ENCODE data around the gene ARHGAP24.

ARHGAP24 gene

DNA sequence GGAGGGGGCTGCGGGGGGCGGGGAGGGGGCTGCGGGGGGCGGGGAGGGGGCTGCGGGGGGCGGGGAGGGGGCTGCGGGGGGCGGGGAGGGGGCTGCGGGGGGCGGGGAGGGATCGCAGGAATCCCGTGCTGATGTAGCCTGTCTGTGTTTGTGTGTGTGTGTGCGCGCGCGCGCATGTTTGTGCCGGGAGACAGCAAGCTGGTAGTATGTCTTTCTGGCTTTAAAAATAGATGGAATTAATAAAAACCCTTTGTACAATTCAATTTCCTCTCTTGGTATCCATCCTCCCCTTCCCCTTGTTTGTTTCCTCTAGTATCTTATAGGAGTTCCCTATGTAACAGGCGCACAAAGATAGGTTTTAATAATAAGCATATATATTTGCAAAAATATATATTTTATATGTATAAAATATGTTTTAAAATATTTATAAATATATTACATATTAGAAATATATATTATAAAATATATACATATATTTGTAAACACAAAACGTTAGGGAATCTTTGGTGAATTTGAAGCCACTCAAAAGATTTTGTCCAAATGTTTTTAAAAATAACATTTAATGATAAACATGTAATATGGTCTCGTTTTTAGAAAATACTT lies 782 bp downstream of the ARHGAP24 start:
- no peaks in the 10 kb centered on the region for H3K9me3 ChIP-seq
- peak overlapping the region; percentile 78 to 82 for H3K4me3 ChIP-seq (ENCODE audit: low read depth in 1 of 2, low read length in 1 of 2)
- peaks cover 29 to 31% of the 10 kb centered on the region in 2 experiments for H3K4me1 ChIP-seq (ENCODE audit: control insufficient read depth in 1 of 2, insufficient read depth in 1 of 2, low read depth in 1 of 2, low read length in 1 of 2)
- H3K27ac ChIP-seq = peak overlapping the region; percentile 90
- TF ChIP-seq, protein P1, sequence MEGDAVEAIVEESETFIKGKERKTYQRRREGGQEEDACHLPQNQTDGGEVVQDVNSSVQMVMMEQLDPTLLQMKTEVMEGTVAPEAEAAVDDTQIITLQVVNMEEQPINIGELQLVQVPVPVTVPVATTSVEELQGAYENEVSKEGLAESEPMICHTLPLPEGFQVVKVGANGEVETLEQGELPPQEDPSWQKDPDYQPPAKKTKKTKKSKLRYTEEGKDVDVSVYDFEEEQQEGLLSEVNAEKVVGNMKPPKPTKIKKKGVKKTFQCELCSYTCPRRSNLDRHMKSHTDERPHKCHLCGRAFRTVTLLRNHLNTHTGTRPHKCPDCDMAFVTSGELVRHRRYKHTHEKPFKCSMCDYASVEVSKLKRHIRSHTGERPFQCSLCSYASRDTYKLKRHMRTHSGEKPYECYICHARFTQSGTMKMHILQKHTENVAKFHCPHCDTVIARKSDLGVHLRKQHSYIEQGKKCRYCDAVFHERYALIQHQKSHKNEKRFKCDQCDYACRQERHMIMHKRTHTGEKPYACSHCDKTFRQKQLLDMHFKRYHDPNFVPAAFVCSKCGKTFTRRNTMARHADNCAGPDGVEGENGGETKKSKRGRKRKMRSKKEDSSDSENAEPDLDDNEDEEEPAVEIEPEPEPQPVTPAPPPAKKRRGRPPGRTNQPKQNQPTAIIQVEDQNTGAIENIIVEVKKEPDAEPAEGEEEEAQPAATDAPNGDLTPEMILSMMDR (IDR thresholded peaks at IDR 0.05) = no peak
- H3K36me3 ChIP-seq = no peaks in the 10 kb centered on the region
- no peaks in the 10 kb centered on the region for H3K27me3 ChIP-seq

DNA sequence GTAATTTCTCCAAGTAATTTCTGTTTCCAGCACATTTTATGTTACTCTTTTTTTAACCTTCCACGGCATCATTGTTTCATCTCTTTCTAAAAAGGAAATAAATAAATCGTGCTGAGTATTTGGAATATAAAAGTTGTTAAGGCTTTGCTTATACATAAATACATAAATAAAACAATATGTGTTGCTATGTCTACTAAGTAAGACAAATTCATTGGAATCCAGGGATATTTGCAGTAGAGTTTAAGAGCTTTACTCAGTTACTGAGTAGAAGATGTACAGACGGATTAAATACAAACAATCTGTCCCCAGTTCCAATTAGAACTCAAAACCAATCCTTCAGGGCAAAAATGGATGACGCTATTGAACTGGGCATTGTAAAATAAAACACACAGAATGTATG lies 1.4 kb downstream of the ARHGAP24 start:
- H3K9me3 ChIP-seq = no peaks in the 10 kb centered on the region
- H3K36me3 ChIP-seq = no peaks in the 10 kb centered on the region
- no peaks in the 10 kb centered on the region for H3K27me3 ChIP-seq
- peak overlapping the region; percentile 24 for H3K27ac ChIP-seq
- TF ChIP-seq, protein P1 (IDR thresholded peaks at IDR 0.05) = no peak
- peaks cover 31 to 33% of the 10 kb centered on the region in 2 experiments for H3K4me1 ChIP-seq (ENCODE audit: control insufficient read depth in 1 of 2, insufficient read depth in 1 of 2, low read depth in 1 of 2, low read length in 1 of 2)
- H3K4me3 ChIP-seq (ENCODE audit: low read depth in 1 of 2, low read length in 1 of 2) = peak overlapping the region; percentile 15 to 82

DNA sequence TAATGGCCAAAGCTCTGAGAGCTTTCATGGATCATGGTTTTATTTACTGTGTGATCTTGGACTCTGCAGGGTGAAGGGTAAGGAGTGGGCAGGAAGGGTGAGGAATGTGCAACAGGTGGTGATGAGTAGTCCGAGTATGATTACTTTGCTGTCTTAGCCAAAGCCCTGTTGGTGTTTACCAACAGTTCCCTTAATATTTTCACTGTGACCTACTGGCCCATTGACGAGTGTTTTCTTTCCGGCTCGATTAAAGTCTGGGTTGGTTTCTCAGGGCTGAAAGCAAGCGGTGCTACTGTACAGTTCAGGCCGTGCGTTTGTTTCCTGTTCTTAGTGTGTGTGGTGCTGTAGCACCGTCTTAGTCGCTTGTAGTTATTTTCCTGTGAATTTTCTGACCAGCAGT lies 2.6 kb downstream of the ARHGAP24 start:
- Histone ChIP-seq H3K4me1 (ENCODE audit: control insufficient read depth in 1 of 2, insufficient read depth in 1 of 2, low read depth in 1 of 2, low read length in 1 of 2) (peaks cover 42 to 43% of the 10 kb centered on the region in 2 experiments), H3K36me3 (no peaks in the 10 kb centered on the region), H3K27ac (peak overlapping the region; percentile 24), H3K27me3 (no peaks in the 10 kb centered on the region), H3K9me3 (no peaks in the 10 kb centered on the region), H3K4me3 (ENCODE audit: low read depth in 1 of 2, low read length in 1 of 2) (peak overlapping the region in 1 of 2 experiments; percentile 24)
- TF ChIP-seq, protein P1 (IDR thresholded peaks at IDR 0.05) = no peak

DNA sequence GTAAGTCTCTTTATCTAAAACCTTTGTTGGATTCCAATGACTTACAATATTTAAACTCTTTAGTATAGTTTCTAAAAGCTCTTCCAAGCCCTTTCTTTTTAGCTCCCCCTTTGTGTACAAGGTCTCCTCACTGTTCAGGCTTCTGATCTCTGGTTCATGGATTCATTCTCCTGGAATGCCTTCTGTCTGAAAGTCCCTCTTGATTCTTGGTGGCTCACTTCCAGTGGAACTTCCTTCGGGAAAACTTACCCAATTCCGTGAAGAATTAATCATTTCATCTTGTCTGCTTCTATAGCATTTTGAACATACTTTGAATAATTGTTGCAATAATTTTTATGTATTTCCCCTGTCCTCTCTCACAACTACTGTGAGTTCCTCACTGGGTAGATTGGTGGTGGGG lies 3.6 kb downstream of the ARHGAP24 start:
- TF ChIP-seq, protein P1 (IDR thresholded peaks at IDR 0.05) = no peak
- Histone ChIP-seq H3K4me1 (ENCODE audit: control insufficient read depth in 1 of 2, insufficient read depth in 1 of 2, low read depth in 1 of 2, low read length in 1 of 2) (peaks cover 42 to 43% of the 10 kb centered on the region in 2 experiments), H3K27me3 (no peaks in the 10 kb centered on the region), H3K4me3 (ENCODE audit: low read depth in 1 of 2, low read length in 1 of 2) (no peak overlapping the region), H3K27ac (no peak overlapping the region), H3K36me3 (no peaks in the 10 kb centered on the region), H3K9me3 (no peaks in the 10 kb centered on the region)

DNA sequence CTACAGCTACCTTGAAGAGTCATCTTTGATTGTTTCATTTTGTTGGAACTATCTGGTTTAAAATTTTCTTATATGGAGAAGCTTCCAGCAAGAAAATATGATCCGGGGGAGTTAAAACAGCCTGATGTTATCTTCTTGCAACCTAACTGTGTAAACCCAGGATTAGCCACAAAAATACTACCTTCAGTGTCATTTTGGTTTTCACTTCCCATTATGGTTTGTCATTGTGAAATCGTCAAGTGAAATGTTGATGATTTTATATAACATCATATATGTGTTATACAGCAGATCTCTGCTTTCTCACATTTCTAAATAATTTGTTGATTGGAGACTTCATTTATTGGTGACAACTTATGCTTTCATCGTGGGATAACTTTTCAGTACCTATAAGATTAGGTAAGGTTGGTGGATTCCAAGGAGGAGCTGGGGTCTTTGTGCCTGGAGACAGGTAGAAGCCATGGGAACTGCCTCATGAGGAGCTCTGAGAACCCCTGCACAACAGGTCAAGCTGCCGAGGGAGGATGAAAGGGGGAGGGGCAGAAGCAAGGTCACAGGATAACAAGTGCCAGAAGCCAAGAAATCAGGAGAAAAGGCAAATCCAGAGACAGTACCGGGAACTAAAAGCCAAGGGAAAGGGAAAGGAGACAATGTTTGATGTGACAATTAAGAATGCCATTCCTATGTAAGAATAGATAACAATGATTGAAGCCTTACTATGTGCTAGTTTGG lies 7.2 kb downstream of the ARHGAP24 start:
- TF ChIP-seq, protein P1 (IDR thresholded peaks at IDR 0.05) = no peak
- Histone ChIP-seq H3K27me3 (no peaks in the 10 kb centered on the region), H3K27ac (no peak overlapping the region), H3K4me3 (ENCODE audit: low read depth in 1 of 2, low read length in 1 of 2) (no peak overlapping the region), H3K4me1 (ENCODE audit: control insufficient read depth in 1 of 2, insufficient read depth in 1 of 2, low read depth in 1 of 2, low read length in 1 of 2) (peaks cover 18 to 19% of the 10 kb centered on the region in 2 experiments), H3K9me3 (no peaks in the 10 kb centered on the region), H3K36me3 (no peaks in the 10 kb centered on the region)

All from neutrophil (primary cell).